ENCODE results near the gene SH3BP5. TPM values are rescaled to one million over a fixed set of nuclear protein-coding genes. Genes with fewer than 3 reads are reported as not detected.

The SH3BP5 gene
- total RNA-seq, 1 donor from 2014 or later, result 7.7 TPM

DNA sequence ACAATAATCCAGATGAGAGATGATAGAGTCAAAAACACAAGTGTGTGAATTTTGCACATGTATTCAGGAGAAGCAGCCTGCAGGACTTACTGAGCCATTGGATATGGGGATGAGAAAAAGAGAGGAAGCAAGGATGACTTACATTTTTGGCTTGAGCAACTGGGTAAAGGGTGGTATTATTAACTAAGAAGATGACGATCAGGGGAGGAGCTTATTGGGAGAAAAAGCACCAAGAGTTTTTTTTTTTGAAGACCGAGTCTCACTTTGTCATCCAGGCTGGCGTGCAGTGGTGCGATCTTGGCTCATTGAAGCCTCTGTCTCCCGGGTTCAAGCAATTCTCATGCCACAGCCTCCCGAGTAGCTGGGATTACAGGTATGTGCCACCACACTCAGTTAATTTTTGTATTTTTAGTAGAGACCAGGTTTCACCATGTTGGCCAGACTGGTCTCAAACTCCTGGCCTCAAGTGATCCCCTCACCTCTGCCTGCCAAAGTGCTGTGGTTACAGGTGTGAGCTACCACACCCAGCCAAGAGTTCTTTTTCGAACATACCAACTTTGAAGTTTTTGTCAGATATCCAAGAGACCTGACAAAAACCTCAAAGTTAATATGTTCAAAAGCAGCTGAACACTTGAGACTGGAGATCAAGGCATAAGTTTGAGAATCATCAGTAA lies 14.8 kb upstream of the SH3BP5 start:
- no peak for DNase-seq (ENCODE audit: low read depth)

DNA sequence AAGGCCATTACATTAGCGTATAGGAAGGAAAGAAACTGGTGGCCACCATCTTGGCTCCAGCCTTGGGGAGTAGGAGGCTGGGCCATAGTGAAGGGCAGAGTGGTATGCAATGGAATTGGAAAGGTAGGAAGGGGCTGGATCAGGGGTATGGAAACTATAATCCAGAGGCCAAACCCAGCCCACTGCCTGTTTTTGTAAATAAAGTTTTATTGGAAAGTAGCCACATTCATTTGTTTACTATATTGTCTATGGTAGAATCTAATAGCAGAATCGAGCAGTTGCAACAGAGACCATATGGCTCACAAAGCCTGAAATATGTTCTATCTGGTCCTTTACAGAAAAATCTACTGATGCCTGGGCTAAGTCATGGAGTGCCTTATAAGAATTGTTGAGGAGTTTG lies 14.1 kb upstream of the SH3BP5 start:
- no peak for DNase-seq (ENCODE audit: low read depth)

DNA sequence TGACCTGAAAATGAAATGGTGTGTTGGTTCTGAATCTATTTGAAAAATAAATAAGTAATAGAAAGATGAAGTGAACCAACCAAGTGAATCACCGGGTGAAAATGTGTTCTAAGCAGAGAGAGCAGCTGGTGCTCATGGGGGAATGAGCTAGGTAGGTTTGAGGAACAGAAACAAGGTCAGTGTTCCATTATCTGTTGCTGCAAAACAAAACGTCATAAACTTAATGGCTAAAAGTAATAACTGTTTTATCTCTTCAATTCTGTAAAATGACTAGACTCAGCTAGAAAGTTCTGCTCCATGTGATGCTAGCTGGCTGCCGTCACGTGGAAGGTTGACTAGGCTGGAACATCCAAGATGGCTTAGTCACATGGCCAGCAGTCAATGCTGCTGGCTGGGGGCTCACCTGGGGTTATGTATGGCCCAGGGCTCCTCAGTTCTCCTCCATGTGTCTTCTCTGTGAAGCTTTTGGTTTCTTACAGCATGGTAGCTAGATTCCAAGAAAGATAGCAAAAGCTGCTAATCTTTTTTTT lies 13.3 kb upstream of the SH3BP5 start:
- DNase-seq (ENCODE audit: low read depth), result no peak

DNA sequence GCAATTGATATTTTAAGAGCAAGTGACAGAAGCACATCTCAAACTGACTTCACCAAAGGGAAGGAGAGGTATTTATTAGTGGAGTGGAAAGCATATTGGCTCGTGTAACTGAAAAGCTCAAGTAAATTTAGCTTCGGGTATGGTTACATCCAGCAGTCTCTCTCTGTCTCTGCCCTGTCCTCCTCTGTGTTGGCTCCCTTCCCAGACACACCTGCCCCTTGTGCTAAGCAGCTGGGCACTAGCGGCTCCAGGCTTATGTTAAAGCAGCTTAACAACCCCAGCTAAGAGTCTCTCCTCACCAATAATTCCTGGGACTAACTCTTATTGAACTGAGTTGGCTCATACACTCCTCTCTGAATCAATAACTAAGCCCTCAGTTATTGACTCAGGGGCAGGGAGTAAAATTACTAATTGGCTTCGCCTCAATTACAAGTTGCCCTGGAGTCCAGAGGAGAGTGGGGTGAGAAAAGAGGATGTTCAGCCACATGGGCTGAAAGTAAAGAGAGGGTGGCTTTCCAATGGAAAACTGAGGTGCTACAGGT lies 12.8 kb upstream of the SH3BP5 start:
- no peak for DNase-seq (ENCODE audit: low read depth)

DNA sequence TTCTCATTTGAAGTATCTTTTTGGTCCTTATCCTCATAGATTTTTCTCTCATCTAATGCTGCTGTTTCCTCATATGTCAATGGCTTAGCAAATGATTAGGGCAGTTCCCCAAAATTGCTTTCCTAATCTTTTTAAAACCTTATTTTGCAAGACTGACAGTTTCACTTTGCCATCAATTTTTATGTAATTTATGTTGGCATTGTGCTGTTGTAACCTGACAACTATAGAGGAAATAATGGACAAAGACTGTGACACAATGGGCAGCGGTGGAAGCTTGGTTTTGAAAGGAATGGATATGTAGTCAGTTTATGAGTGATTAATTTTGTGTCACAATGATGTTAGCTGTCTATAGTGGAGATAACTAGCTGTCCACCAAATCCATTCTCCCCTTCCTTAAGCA lies 10.6 kb upstream of the SH3BP5 start:
- DNase-seq (ENCODE audit: low read depth), result no peak

DNA sequence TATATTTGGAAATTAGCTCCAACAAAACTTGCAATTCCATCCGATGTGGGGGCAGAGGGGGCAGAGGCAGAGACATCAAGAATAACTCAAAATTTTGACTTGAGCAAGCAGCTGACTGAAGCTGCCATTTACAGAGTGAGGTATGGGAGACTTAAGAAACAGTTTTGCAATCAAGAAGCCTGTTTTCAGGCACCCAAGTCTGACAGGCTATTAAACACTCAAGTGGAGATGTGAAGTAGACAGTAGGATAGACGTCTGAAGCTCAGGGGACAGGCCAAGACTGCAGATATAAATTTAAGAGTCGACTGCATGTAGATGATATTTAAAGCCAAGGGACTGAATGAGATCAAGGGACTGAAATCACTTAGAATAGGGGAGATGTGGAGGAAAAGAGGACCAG lies 9.9 kb upstream of the SH3BP5 start:
- DNase-seq (ENCODE audit: low read depth), result no peak

DNA sequence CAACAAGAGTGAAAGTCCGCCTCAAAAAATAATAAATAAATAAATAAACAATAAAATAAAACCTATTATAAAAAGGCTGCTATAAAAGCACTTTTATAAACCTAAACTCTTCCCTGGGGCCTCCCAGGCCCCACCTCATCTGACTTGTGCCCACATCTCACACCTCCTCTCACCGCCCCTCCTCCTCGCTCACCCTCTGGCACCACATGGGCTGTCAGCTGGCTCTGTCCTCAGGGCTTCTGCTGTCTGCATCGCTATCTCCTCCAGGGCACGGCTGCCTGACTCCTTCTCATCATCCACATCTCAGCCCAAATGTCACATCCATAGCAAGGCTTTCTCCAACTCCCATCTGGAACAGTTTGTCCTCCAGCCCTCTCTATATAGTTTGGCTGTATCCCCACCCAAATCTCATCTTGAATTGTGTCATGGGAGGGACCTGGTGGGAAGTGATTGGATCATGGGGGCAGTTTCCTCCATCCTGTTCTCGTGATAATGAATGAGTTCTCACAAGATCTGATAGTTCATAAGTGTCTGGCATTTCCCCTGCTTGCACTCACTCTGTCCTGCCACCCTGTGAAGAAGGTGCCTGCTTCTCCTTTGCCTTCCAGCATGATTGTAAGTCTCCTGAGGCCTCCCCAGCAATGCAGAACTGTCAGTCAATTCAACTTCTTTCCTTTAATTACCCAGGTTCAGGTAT lies 8.8 kb upstream of the SH3BP5 start:
- no peak for DNase-seq (ENCODE audit: low read depth)

DNA sequence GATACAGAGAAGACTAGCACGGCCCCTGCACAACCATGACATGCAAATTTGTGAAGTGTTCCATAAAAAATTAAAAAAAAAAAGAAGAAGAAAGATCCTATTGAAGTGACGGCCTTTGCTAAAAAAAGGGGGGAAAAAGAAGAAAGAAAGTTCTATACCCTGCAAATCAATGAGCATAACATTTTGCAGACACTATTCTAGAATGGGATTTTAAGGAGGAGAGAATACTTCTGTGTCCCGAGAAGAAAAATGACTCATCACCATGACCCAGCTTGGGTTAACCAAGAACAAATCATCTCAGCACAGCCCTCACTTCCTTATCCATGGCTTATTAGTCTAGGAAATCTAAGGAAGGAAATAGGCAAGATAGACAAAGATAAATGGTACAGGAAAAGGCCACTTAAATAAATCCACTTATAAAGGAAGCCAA lies 7.4 kb upstream of the SH3BP5 start:
- DNase-seq (ENCODE audit: low read depth), result peak; percentile 82

DNA sequence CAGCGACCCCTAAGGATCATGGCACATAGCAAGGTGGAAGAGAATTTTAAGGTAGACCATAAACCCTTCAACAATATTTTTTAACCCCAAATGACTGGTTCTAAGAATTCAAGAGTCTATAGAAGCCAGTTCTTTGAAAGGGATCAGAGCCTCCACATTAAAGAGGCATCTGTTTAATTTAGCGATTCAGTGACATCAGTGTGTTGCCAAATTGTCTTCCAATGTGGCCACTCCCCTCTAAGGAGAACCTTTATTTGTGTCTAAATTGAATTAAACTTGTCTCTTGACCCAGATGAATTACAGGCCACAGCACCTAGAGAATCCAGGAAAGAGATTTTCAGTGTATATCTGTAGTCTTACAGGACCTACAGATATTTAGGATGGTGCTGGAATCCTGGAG lies 6.6 kb upstream of the SH3BP5 start:
- no peak for DNase-seq (ENCODE audit: low read depth)

DNA sequence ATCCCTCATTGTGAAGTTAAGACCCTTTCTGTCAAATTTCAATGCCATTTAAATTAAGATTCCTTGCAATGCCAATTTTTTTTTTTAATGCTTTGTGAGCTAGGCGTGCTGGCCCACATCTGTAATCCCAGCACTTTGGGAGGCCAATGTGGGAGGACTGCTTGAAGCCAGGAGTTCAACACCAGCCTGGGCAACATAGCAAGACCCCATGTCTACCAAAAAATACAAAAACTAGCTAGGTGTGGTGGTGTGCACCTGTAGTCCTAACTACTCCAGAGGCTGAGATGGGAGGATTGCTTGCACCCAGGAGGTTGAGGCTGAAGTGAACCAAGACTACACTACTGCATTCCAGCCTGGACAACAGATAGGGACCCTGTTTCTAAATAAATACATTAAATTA lies 5.6 kb upstream of the SH3BP5 start:
- no peak for DNase-seq (ENCODE audit: low read depth)

DNA sequence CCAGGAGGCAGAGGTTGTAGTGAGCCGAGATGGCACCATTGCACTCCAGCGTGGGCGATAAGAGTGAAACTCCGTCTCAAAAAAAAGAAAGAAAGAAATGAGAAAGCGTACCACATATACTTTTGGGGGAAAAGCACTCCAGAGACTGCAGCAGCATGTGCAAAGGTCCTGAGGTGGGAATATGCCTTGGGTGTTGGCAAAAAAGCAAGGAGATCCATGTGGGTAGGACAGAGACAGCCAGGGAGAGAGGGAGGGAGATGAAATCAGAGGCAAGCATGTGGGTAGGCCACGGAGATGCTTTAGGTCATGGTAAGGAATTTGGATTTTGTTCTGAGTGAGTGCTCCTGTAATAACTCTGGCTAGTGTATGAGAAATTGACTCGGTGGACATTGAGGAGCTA lies 3.7 kb upstream of the SH3BP5 start:
- DNase-seq (ENCODE audit: low read depth), result no peak

DNA sequence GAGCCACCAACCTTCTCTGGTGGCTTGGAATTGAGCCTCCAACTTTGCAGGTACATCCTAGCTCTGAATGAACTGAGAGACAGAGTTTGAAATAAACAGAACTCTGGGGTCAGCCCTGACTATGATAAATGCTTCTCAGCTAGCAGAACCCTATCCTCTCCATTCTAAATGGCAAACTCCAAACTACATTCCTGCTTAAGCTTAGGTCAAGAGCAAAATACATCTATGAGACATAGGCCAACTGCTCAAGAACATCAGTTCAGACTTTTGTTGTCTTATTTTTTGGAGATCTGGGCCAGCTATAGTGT lies 1.5 kb upstream of the SH3BP5 start:
- DNase-seq (ENCODE audit: low read depth), result no peak

DNA sequence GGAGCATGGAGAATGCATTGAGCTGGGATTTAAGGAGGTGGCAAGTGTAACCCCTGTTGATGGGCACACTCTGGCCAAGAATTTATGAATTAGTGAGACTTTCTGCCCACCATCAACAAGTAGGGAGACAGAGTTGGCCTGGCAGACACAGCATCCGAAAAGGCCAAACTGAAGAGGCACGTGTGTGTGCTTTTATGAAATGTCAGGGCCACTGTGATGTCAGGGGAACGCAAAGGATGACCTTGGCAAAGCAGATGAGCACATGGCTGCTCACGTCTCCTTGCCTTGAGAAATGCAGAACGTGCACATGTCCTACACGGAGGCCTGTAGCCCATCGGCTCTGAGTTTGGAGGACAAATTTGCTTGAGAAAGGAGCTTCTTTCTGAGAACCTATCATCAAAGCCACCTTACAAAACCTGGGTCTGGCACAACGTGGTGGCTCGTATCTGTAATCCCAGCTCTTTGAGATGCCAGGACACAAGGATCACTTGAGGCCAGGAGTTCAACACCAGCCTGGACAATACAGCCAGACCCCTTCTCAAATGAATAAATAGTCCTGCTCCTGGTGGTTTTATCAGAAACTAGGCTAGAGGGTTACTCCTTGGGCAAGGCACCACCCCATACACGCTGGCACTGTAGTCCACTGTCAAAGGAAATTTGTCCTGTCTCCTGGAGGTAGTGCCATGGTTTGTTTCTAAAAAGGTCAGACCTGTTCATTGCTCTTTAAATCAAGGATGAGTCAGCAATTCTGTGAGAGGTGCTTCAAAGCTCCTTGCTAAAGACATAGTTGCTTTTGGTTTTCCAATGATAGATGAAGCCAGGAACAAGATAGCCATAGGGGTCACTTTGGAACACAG lies 941 bp upstream of the SH3BP5 start:
- DNase-seq (ENCODE audit: low read depth), result no peak

DNA sequence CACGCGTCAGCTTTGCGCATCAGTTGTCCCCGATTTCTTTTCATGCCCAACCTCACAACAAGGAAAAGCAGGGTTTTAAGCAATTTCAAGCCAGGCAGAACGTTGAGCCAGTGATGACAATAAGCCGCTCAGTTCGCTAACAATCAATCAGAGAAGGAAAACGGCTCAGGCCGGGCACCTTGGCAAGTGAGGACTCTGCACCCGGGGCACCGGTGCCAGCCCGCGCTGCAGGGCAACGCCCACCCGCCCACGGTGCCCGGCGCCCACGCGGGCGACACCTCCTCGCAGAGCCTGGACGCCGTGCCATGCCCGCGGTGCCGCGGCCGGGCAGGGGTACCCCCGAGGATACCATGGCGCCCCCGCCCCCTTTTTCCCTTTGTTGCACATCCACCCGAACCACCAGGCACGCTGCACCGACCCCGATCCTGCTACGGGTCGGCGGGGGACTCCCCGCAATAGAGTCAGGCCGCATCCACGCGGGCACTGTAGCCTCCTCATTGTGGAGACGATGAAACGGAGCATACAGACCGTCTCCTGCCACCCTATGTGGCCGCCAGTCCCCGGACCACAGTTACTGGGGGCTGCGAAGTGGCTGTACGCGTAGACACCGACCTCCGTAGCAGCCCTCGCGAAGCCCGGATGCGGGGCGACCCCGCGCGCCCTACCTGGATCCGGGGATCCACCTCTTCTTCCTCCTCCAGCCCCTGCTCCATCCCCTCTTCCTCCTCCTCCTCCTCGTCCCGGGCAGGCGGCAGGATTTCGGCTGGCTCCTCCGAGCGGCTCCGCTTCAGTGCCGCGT lies 581 bp downstream of the SH3BP5 start:
- DNase-seq (ENCODE audit: low read depth), result peak; percentile 25

DNA sequence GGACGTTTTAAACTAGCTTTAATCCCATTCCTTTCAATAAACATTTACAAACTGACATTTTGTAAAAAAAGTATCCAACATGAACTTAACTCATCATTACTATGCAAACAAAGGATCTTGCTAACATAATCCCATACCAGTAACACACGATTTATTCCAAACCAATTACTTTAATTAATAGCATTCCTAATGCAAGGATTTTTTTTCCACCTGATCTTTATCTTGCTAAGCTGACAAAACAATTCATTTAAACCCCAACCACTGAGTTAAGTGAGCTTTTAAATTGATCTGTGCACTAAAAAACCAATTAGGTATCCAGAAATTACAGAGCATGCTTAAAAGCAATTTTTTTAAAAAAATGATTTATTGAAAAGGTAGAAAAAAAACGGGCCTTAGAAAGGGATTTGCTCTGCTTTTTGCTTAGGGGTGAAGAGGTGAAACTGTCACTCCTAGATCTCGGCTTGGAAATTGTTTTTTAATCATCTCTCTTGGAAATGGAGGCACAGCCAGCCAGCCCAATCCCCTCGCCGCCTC lies 1.2 kb downstream of the SH3BP5 start:
- no peak for DNase-seq (ENCODE audit: low read depth)

DNA sequence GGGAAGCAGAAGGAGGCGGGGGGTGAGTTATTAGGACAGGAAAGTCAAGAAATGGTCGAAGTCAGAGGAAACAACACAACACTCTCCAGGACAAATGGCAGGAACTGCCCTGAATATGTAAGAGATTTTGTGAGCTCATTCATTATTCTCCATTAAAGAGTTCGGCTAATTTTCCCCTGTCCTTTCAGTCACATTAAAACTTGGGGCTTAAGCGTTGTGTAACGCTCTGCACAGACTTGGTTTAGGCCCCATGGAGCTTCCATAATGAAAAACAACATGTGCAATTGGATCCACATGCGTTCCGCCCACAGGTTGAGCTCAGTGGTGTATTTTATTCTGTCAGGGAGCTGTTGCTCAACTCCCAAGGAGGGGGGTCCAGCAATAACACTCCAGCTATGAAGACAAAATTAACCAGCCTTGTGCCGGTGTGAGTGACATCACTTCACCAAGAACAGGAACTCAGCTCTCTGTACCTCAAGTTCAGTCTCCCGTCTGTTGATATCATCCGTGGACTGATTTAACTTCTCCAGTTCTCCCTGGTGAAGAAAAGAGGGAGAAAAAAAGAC lies 2.3 kb downstream of the SH3BP5 start:
- DNase-seq (ENCODE audit: low read depth), result peak; percentile 33

DNA sequence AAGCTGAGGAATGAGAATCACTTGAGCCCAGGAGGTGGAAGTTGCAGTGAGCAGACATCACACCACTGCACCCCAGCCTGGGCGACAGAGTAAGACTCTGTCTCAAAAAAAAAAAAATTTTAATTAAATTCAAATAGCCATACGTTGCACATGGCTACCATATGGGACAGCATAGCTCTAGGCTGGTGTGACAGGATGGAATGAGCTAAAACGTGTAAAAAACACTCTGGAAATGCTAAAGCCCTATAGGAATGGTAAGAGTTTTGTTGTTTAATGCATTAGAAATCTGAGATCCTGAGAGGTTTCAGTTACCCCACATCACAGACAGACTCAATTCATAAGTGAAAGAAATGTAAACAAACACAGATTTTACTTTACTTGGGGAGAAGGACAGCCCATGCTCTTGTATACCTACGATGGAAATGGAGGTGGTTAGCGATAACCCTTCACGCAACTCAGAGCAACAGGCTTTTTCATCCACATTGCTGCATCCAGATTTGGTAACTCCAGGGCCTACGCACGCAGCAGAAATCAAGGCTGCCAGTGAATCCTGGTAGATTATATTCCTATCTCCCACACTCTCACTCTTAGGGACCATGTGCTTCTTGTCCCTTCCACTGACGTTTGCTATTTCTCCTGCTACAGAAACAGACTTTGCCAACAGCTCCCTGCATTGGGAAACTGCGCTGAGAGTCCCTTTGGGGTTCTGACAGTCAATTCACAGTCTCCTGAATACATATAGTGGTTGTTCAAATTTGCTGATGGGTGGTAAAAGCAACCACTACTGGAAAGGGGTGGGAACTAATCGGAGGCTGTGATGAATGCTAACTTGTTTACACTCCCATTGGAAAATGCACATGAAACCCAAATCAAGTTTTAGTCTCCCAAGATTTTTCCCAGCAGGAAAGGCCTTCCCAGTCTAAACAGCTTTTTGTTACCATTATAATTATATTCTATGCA lies 3.1 kb downstream of the SH3BP5 start:
- no peak for DNase-seq (ENCODE audit: low read depth)

DNA sequence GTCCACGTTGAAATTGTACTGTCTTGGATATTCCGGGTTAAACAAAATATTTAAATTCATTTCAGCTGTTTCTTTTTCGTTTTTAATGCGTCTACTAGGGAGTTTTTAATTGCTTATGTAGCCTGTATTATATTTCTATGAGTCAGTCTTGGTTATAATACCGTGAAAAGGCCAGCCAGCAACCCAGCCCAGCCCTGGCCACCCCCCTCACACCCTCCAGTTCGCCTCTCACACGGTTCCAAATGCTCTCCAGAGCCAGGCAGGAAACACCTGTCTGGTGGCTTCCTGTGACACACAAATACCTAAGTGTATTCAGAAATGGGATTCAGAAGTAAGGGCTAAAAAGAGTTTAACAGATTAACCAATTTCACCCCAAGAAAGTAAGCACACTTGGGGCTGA lies 4.4 kb downstream of the SH3BP5 start:
- no peak for DNase-seq (ENCODE audit: low read depth)

DNA sequence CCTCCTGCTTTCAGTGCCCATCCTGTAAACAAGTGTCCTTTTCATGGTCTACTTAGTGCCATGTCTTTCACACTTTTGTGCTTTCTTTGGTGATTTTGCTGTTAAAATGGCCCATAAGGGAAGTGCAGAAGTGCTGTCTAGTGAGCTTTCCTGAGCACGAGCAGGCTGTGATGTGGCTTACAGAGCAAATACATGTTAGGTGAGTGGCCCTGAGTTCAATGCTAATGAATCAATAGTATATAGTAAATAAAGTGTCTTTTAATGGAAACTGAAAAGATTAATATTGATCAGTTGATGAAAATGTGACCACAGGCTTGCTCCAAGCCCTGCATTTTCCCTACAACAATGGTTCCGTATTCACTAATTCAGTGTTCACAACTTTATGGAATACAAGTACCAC lies 5.7 kb downstream of the SH3BP5 start:
- no peak for DNase-seq (ENCODE audit: low read depth)

DNA sequence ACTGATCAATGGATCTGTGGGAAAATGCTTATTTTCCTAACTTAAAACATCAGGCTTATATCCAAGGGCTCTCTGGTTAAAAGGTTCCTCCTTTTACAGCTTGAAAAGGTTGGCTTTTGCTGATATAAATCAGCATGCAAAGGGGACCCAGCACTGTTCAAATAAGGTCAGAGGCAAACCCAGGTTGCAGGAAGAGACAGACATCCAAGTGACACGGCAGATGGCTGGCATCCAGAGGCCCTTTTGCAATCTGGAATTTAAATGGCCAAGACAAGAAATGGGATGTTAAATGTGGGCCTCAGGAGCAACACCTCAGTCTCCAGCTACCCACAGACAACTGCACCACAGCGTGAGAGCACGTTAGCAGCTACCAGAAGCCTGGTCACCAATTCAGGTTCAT lies 6.3 kb downstream of the SH3BP5 start:
- DNase-seq (ENCODE audit: low read depth), result no peak
